NT2/D1 (cell line): ENCODE measurements around the gene MTHFSD.

Experiments
- DNase-seq: peaks from one replicate; pipeline ENCODE4 v3.0.0-alpha.2; 2011; ENCODE audit warnings: low read depth, low spot score
- H3K27me3 ChIP-seq: 2 replicates; pipeline ENCODE4 v1.6.0; 2011; ENCODE audit warnings: mild to moderate bottlenecking; ENCODE audit not compliant: insufficient read length, insufficient read depth
- H3K36me3 ChIP-seq: 2 replicates; pipeline ENCODE4 v1.6.1; 2011; ENCODE audit warnings: mild to moderate bottlenecking, low read length, mixed read lengths; ENCODE audit not compliant: insufficient read depth, insufficient read length
- H3K4me1 ChIP-seq: 2 replicates; pipeline ENCODE4 v1.5.1; 2011; ENCODE audit not compliant: insufficient read depth, insufficient read length
- H3K4me3 ChIP-seq: 2 replicates; pipeline ENCODE4 v1.5.1; 2011; ENCODE audit warnings: low read depth; ENCODE audit not compliant: insufficient read length
- H3K9ac ChIP-seq: 2 replicates; pipeline ENCODE4 v1.6.0; 2011; ENCODE audit warnings: low read depth; ENCODE audit not compliant: insufficient read length
- H3K9me3 ChIP-seq: 2 replicates; pipeline ENCODE4 v1.5.1; 2011; ENCODE audit warnings: mild to moderate bottlenecking, low read length; ENCODE audit not compliant: insufficient read depth
- SUZ12 ChIP-seq: IDR thresholded peaks from 2 replicates; pipeline ENCODE4 v1.6.1; 2011; ENCODE audit not compliant: insufficient read length, insufficient read depth; ENCODE audit errors: extremely low read depth
- YY1 ChIP-seq: IDR thresholded peaks from 2 replicates; pipeline ENCODE4 v1.6.1; 2011; ENCODE audit not compliant: insufficient read length, insufficient read depth
- ZNF274 ChIP-seq: IDR thresholded peaks from 2 replicates; pipeline ENCODE4 v1.6.1; 2011; ENCODE audit warnings: mild to moderate bottlenecking, low read depth, low read length

The MTHFSD gene

GRCh38 chr16:86545481-86545880 is 9.6 kb downstream of the MTHFSD start:
- no peak for DNase-seq
- Histone ChIP-seq H3K4me1 (no peaks in the 10 kb centered on the region), H3K4me3 (no peak overlapping the region), H3K36me3 (peaks cover 97% of the 10 kb centered on the region), H3K27me3 (no peaks in the 10 kb centered on the region), H3K9me3 (no peaks in the 10 kb centered on the region), H3K9ac (no peak overlapping the region)
- TF ChIP-seq SUZ12: no peak
- no peak for TF ChIP-seq ZNF274
- no peak for TF ChIP-seq YY1

GRCh38 chr16:86542756-86543750 is 12.0 kb downstream of the MTHFSD start:
- DNase-seq: no peak
- H3K4me3 ChIP-seq: no peak overlapping the region
- H3K27me3 ChIP-seq: no peaks in the 10 kb centered on the region
- peaks cover 98% of the 10 kb centered on the region for H3K36me3 ChIP-seq
- H3K9ac ChIP-seq: no peak overlapping the region
- TF ChIP-seq YY1: no peak
- no peak for TF ChIP-seq SUZ12
- H3K9me3 ChIP-seq: no peaks in the 10 kb centered on the region
- no peaks in the 10 kb centered on the region for H3K4me1 ChIP-seq

- Histone ChIP-seq H3K27me3 (no peaks in the 10 kb centered on the region), H3K36me3 (peaks cover 93% of the 10 kb centered on the region), H3K9ac (no peak overlapping the region), H3K9me3 (no peaks in the 10 kb centered on the region), H3K4me1 (no peaks in the 10 kb centered on the region), H3K4me3 (no peak overlapping the region)
- no peak for DNase-seq
- TF ChIP-seq SUZ12 (no peak), YY1 (no peak), ZNF274 (no peak)
Measured at GRCh38 chr16:86541560-86541959, 13.5 kb downstream of the MTHFSD start.

- H3K4me1 ChIP-seq: no peaks in the 10 kb centered on the region
- H3K27me3 ChIP-seq: no peaks in the 10 kb centered on the region
- TF ChIP-seq SUZ12 (no peak), ZNF274 (no peak), YY1 (no peak)
- H3K9me3 ChIP-seq: no peaks in the 10 kb centered on the region
- H3K36me3 ChIP-seq: peaks cover 93% of the 10 kb centered on the region
- H3K9ac ChIP-seq: no peak overlapping the region
- H3K4me3 ChIP-seq: no peak overlapping the region
- DNase-seq: no peak
Measured at GRCh38 chr16:86540894-86541293, 14.1 kb downstream of the MTHFSD start.

GRCh38 chr16:86538196-86538780 is 16.7 kb downstream of the MTHFSD start:
- Histone ChIP-seq H3K36me3 (peaks cover 86% of the 10 kb centered on the region), H3K4me3 (no peak overlapping the region), H3K9ac (no peak overlapping the region), H3K27me3 (no peaks in the 10 kb centered on the region), H3K9me3 (no peaks in the 10 kb centered on the region), H3K4me1 (no peaks in the 10 kb centered on the region)
- TF ChIP-seq SUZ12: no peak
- no peak for TF ChIP-seq ZNF274
- no peak for TF ChIP-seq YY1
- no peak for DNase-seq

- H3K36me3 ChIP-seq: peaks cover 84% of the 10 kb centered on the region
- no peaks in the 10 kb centered on the region for H3K9me3 ChIP-seq
- H3K4me1 ChIP-seq: no peaks in the 10 kb centered on the region
- H3K27me3 ChIP-seq: no peaks in the 10 kb centered on the region
- H3K9ac ChIP-seq: no peak overlapping the region
- H3K4me3 ChIP-seq: no peak overlapping the region
- TF ChIP-seq ZNF274: no peak
- DNase-seq: no peak
Measured at GRCh38 chr16:86537486-86537885, 17.5 kb downstream of the MTHFSD start.

GRCh38 chr16:86536621-86537020 is 18.4 kb downstream of the MTHFSD start:
- no peak overlapping the region for H3K4me3 ChIP-seq
- TF ChIP-seq YY1 (no peak), SUZ12 (no peak), ZNF274 (no peak)
- peaks cover 82% of the 10 kb centered on the region for H3K36me3 ChIP-seq
- H3K9ac ChIP-seq: no peak overlapping the region
- no peaks in the 10 kb centered on the region for H3K4me1 ChIP-seq
- H3K9me3 ChIP-seq: no peaks in the 10 kb centered on the region
- H3K27me3 ChIP-seq: no peaks in the 10 kb centered on the region
- no peak for DNase-seq
